Neural cell (in vitro differentiated cells): Measurements from ENCODE around the gene USP31. TPM values are rescaled to one million over a fixed set of nuclear protein-coding genes. Genes with fewer than 3 reads are reported as not detected.

ENCODE experiments used
- H2AFZ ChIP-seq: fragments of 200-600, 300-800 bp; sonication (generic), shearing (Covaris generic); 2 replicates; pipeline ENCODE4 v1.6.0; 2014; ENCODE audit warnings: low read depth, mild to moderate bottlenecking, antibody characterized with exemption, low read length, moderate library complexity
- H3F3A ChIP-seq: fragments of 200-600 bp; shearing (Covaris generic); 2 replicates; pipeline ENCODE4 v1.6.1; 2016; ENCODE audit warnings: mild to moderate bottlenecking, moderate library complexity, mixed read lengths, antibody characterized with exemption, low read length; ENCODE audit not compliant: insufficient read depth, poor library complexity, severe bottlenecking
- H3K27ac ChIP-seq: fragments of 200-600, 300-800 bp; sonication (generic), shearing (Covaris generic); 2 replicates; pipeline ENCODE4 v1.5.1; 2014; ENCODE audit warnings: mild to moderate bottlenecking, low read length, moderate library complexity
- H3K27me3 ChIP-seq: fragments of 300-800, 200-600 bp; sonication (generic), shearing (Covaris generic); 2 replicates; pipeline ENCODE4 v1.6.0; 2014; ENCODE audit warnings: mild to moderate bottlenecking, low read depth, low read length, moderate library complexity; ENCODE audit not compliant: insufficient read depth
- H3K36me3 ChIP-seq: fragments of 300-800, 200-600 bp; sonication (generic), shearing (Covaris generic); 2 replicates; pipeline ENCODE4 v1.5.1; 2014; ENCODE audit warnings: mild to moderate bottlenecking, antibody characterized with exemption, low read length, moderate library complexity; ENCODE audit not compliant: insufficient read depth
- H3K4me2 ChIP-seq: fragments of 300-800, 200-600 bp; sonication (generic), shearing (Covaris generic); 2 replicates; pipeline ENCODE4 v1.6.0; 2014; ENCODE audit warnings: mild to moderate bottlenecking, low read length
- H3K4me3 ChIP-seq: fragments of 300-800, 200-600 bp; sonication (generic), shearing (Covaris generic); 2 replicates; pipeline ENCODE4 v1.5.1; 2014; ENCODE audit warnings: mild to moderate bottlenecking, low read length, moderate library complexity
- H3K79me2 ChIP-seq: fragments of 200-600 bp; shearing (Covaris generic); replicated peaks from 2 replicates; pipeline ENCODE4 v1.6.0; 2014; ENCODE audit warnings: mild to moderate bottlenecking, low read length, moderate library complexity; ENCODE audit not compliant: insufficient read depth
- H3K9ac ChIP-seq: fragments of 300-800, 200-600 bp; sonication (generic), shearing (Covaris generic); 2 replicates; pipeline ENCODE4 v1.6.1; 2016; ENCODE audit warnings: mild to moderate bottlenecking, low read length, mixed read lengths
- H3K9me2 ChIP-seq: fragments of 200-600 bp; shearing (Covaris generic); 2 replicates; pipeline ENCODE4 v1.6.1; 2016; ENCODE audit warnings: mild to moderate bottlenecking, low read length, mixed read lengths; ENCODE audit not compliant: insufficient read depth
- H3K9me3 ChIP-seq: fragments of 200-600, 300-800 bp; sonication (generic), shearing (Covaris generic); 2 replicates; pipeline ENCODE4 v1.6.1; 2016; ENCODE audit warnings: mild to moderate bottlenecking, mixed run types, low read length, moderate library complexity, mixed read lengths
- H4K20me1 ChIP-seq: fragments of 200-600 bp; shearing (Covaris generic); 2 replicates; pipeline ENCODE4 v1.6.1; 2016; ENCODE audit warnings: mild to moderate bottlenecking, mixed run types; ENCODE audit not compliant: insufficient read depth
- CTCF ChIP-seq: fragments of 450-650 bp; IDR thresholded peaks from 2 replicates; pipeline ENCODE4 v1.5.1; 2014; ENCODE audit warnings: antibody characterized with exemption, mild to moderate bottlenecking, moderate library complexity; ENCODE audit not compliant: poor library complexity, severe bottlenecking
- EP300 ChIP-seq: fragments of 450-650 bp; conservative IDR thresholded peaks from 2 replicates; pipeline ENCODE4 v1.6.1; 2014; ENCODE audit warnings: antibody characterized with exemption, mild to moderate bottlenecking, moderate library complexity; ENCODE audit not compliant: poor library complexity, severe bottlenecking
- EZH2 ChIP-seq: fragments of 200-600, 300-800 bp; shearing (Covaris generic), sonication (generic); IDR thresholded peaks from 2 replicates; pipeline ENCODE4 v1.6.1; 2014; ENCODE audit warnings: antibody characterized with exemption, low read length, borderline replicate concordance, mild to moderate bottlenecking; ENCODE audit not compliant: insufficient read depth, poor library complexity, severe bottlenecking
- MXI1 ChIP-seq: fragments of 450-650 bp; conservative IDR thresholded peaks from 2 replicates; pipeline ENCODE4 v1.6.1; 2014; ENCODE audit warnings: antibody characterized with exemption, mild to moderate bottlenecking; ENCODE audit not compliant: poor library complexity, severe bottlenecking
- POLR2AphosphoS5 ChIP-seq: IDR thresholded peaks from 2 replicates; pipeline ENCODE4 v1.6.1; 2012
- RAD21 ChIP-seq: fragments of 450-650 bp; conservative IDR thresholded peaks from 2 replicates; pipeline ENCODE4 v1.6.1; 2014; ENCODE audit warnings: antibody characterized with exemption, mild to moderate bottlenecking, moderate library complexity
- SMC3 ChIP-seq: fragments of 450-650 bp; conservative IDR thresholded peaks from 2 replicates; pipeline ENCODE4 v1.6.1; 2014; ENCODE audit warnings: antibody characterized with exemption, mild to moderate bottlenecking, moderate library complexity; ENCODE audit not compliant: poor library complexity
- TAF1 ChIP-seq: IDR thresholded peaks from 2 replicates; pipeline ENCODE4 v1.6.1; 2012; ENCODE audit warnings: low read depth
- polyA plus RNA-seq: library from polyadenylated mRNA; depleted of rRNA; stranded (reverse); fragments of >200 nt; gene quantifications from 2 replicates; pipeline ENCODE4 v1.2.3, GENCODE V29; 2014
- TF ChIP-seq, protein P1 (sequence below): IDR thresholded peaks from 2 replicates; pipeline ENCODE4 v1.6.1; 2012; ENCODE audit warnings: borderline replicate concordance

The USP31 gene
- polyA plus RNA-seq, 1 donor from 2014 or later = 5.8 TPM

GRCh38 chr16:23024044-23024443 lies 125.2 kb downstream of the USP31 start:
- Histone ChIP-seq H3K9me2 (no peaks in the 10 kb centered on the region), H3K4me3 (no peak overlapping the region), H2AFZ (no peak overlapping the region), H3K4me2 (no peak overlapping the region), H3K36me3 (no peaks in the 10 kb centered on the region), H3K27me3 (no peaks in the 10 kb centered on the region), H4K20me1 (no peaks in the 10 kb centered on the region), H3F3A (no peaks in the 10 kb centered on the region), H3K9me3 (no peaks in the 10 kb centered on the region), H3K27ac (no peak overlapping the region), H3K79me2 (no peaks in the 10 kb centered on the region), H3K9ac (no peak overlapping the region)
- no peak for TF ChIP-seq SMC3
- TF ChIP-seq, protein P1, sequence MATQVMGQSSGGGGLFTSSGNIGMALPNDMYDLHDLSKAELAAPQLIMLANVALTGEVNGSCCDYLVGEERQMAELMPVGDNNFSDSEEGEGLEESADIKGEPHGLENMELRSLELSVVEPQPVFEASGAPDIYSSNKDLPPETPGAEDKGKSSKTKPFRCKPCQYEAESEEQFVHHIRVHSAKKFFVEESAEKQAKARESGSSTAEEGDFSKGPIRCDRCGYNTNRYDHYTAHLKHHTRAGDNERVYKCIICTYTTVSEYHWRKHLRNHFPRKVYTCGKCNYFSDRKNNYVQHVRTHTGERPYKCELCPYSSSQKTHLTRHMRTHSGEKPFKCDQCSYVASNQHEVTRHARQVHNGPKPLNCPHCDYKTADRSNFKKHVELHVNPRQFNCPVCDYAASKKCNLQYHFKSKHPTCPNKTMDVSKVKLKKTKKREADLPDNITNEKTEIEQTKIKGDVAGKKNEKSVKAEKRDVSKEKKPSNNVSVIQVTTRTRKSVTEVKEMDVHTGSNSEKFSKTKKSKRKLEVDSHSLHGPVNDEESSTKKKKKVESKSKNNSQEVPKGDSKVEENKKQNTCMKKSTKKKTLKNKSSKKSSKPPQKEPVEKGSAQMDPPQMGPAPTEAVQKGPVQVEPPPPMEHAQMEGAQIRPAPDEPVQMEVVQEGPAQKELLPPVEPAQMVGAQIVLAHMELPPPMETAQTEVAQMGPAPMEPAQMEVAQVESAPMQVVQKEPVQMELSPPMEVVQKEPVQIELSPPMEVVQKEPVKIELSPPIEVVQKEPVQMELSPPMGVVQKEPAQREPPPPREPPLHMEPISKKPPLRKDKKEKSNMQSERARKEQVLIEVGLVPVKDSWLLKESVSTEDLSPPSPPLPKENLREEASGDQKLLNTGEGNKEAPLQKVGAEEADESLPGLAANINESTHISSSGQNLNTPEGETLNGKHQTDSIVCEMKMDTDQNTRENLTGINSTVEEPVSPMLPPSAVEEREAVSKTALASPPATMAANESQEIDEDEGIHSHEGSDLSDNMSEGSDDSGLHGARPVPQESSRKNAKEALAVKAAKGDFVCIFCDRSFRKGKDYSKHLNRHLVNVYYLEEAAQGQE = no peak
- no peak for TF ChIP-seq RAD21
- TF ChIP-seq CTCF = no peak
- no peak for TF ChIP-seq MXI1
- no peak for TF ChIP-seq EP300
- no peak for TF ChIP-seq EZH2
- no peak for TF ChIP-seq TAF1

- Histone ChIP-seq H3K9me3 (no peaks in the 10 kb centered on the region), H3K27ac (no peak overlapping the region), H3K9me2 (no peaks in the 10 kb centered on the region), H3K4me3 (no peak overlapping the region), H3K27me3 (no peaks in the 10 kb centered on the region), H4K20me1 (no peaks in the 10 kb centered on the region), H2AFZ (no peak overlapping the region), H3K36me3 (no peaks in the 10 kb centered on the region), H3K4me2 (no peak overlapping the region), H3K9ac (no peak overlapping the region), H3K79me2 (no peaks in the 10 kb centered on the region), H3F3A (no peaks in the 10 kb centered on the region)
- TF ChIP-seq EP300 = no peak
- no peak for TF ChIP-seq TAF1
- no peak for TF ChIP-seq POLR2AphosphoS5
- TF ChIP-seq EZH2 = no peak
- no peak for TF ChIP-seq MXI1
- TF ChIP-seq, protein P1 = no peak
- TF ChIP-seq RAD21 = no peak
Measured at GRCh38 chr16:23020084-23020483, 129.2 kb downstream of the USP31 start.
